AG09309 (cell line): ENCODE data around the gene ACOX2.
"Not testable (repeated sequence)": the region's sequence is repeated elsewhere in the genome, so short reads cannot be mapped to it uniquely, and the experiment has no call there.

ENCODE experiments used
- DNase-seq: peaks from one replicate; pipeline ENCODE4 v3.0.0-alpha.2; 2010; ENCODE audit warnings: low read depth
- H3K4me3 ChIP-seq: 2 replicates; pipeline ENCODE4 v1.5.1; 2011; ENCODE audit warnings: mild to moderate bottlenecking, low read depth, low read length, moderate library complexity; ENCODE audit not compliant: control insufficient read depth
- TF ChIP-seq, protein P1 (sequence below): IDR thresholded peaks from 2 replicates; pipeline ENCODE4 v1.5.1; 2011; ENCODE audit warnings: mild to moderate bottlenecking, low read depth, low read length, inconsistent platforms; ENCODE audit not compliant: insufficient read depth, control insufficient read depth; ENCODE audit errors: missing control alignments

ACOX2 gene

DNA sequence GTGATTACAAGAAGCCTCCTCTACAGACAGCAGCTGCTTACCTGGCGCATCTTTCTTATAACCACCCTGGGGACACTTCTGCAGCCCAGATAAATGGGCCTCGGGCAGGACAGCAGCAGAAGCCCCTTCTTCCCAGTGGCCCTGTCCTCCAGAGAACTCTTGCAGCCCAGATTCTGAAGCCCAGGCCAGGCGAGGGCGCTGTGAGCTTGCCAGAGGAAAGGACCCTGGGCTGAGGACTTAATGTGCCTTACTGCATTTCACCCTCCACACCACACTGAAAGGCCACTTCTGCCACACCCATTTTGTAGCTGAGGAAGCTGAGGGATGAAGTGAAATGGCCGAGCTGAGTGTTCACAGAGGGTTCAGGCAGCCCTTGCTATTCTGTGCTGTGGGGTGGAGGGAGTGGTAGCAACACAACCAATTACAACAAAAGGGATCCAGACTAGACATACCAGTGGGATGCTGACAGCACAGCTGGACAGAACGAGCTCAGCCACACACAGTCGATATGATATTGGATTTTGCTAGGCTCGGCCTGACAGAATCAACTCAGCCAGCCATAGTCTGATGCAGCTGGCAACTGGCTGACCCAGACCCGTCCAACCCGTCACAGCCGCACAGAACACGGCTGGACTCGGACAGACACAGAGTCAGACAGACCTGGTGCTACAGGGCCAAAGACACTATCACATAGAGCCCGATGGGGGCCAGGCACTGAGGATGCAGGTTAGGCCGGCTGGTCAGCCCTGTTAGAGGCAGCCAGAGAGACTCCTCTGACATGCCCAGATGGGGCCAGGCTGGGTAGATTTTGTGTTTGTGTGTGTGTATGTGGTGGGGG lies 7.3 kb downstream of the ACOX2 start:
- no peak overlapping the region for H3K4me3 ChIP-seq
- TF ChIP-seq, protein P1, sequence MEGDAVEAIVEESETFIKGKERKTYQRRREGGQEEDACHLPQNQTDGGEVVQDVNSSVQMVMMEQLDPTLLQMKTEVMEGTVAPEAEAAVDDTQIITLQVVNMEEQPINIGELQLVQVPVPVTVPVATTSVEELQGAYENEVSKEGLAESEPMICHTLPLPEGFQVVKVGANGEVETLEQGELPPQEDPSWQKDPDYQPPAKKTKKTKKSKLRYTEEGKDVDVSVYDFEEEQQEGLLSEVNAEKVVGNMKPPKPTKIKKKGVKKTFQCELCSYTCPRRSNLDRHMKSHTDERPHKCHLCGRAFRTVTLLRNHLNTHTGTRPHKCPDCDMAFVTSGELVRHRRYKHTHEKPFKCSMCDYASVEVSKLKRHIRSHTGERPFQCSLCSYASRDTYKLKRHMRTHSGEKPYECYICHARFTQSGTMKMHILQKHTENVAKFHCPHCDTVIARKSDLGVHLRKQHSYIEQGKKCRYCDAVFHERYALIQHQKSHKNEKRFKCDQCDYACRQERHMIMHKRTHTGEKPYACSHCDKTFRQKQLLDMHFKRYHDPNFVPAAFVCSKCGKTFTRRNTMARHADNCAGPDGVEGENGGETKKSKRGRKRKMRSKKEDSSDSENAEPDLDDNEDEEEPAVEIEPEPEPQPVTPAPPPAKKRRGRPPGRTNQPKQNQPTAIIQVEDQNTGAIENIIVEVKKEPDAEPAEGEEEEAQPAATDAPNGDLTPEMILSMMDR = peak; percentile 47
- no peak for DNase-seq

DNA sequence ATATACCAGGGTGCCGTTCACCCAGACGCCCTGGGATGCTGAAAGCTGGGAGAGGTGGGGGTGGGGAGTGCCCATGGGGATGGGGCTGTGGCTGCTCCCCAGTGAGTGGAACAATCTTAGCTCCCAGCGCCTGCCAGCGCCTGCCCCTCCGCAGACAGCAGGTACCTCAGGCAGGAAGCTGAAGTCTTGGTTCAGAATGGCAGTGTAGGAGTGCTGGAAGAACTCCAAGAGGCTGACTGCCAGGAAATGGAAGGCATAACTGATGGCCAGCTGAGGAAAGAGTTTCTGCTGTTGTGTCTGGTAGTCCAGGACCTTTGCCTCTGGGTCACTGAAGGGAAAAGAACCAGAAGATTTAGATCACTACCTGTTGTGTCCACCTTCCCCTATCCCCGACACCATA lies 8.4 kb downstream of the ACOX2 start:
- H3K4me3 ChIP-seq = no peak overlapping the region
- DNase-seq = no peak
- TF ChIP-seq, protein P1 = no peak

DNA sequence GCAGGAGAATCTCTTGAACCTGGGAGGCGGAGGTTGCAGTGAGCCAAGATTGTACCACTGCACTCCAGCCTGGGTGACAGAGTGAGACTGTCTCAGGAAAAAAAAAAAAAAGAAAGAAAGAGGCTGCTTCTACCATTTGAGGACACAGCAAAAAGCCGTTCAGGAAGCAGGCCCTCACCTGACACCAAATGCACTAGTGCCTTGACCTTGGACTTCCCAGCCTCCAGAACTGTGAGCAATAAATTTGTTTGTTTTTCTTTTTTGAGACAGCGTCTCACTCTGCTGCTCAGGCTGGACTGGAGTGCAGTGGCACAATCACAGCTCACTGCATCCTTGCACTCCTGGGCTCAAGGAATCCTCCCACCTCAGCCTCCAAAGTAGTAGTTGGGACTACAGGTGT lies 9.6 kb downstream of the ACOX2 start:
- DNase-seq, H3K4me3 ChIP-seq: not testable (repeated sequence)

DNA sequence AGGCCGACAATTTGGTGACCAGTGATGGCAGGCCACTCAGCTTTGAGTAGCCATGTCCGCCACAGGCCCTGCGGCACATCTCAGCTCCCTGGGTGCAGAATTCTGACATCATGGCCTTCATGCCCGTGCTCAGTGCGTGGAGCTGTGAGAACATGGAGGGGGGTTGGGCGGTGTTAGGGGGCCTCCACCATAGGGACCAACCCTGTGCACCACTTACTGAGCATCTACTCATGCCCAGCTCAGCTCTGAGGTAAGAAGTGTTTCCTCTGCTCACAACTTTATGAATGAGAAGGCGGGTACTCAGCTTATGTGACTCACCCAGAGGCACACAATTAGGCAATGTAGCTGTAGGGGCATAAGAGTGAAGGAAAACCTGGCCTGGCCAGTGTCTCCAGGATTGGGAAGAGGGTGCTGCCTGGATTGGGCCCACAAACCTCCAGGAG lies 10.5 kb downstream of the ACOX2 start:
- H3K4me3 ChIP-seq = no peak overlapping the region
- DNase-seq = peak; percentile 81

DNA sequence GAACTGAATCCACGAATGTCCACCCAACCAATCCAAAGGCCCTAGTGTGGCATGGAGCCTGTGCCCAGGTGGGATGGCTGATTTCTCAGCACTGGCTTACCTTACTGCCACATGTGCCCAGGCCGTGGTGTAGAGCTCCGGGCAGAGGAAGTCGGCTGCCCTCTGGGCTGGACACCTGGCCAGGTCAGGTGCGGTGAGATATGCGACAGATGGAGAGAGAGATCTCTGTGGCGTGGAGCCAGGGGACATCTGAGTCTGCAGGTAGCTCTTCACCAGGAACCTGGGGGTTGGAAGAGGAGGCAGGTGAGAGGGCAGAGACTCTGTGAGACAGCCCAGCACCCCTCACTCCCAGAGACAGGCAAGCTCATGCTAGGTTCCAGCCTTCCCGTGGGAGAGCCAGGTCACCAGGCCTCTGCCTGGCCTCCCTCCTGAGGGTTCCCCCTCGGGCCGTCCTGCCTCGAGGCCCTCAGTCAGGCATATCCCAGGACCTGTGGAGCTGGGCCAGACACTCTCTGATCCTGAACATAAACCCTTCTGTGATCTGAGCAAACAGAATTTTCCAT lies 12.6 kb downstream of the ACOX2 start:
- H3K4me3 ChIP-seq = no peak overlapping the region
- TF ChIP-seq, protein P1 = no peak
- no peak for DNase-seq

More for the DNA sequence above, 10.5 kb downstream of the ACOX2 start:
- TF ChIP-seq, protein P1 = no peak

DNA sequence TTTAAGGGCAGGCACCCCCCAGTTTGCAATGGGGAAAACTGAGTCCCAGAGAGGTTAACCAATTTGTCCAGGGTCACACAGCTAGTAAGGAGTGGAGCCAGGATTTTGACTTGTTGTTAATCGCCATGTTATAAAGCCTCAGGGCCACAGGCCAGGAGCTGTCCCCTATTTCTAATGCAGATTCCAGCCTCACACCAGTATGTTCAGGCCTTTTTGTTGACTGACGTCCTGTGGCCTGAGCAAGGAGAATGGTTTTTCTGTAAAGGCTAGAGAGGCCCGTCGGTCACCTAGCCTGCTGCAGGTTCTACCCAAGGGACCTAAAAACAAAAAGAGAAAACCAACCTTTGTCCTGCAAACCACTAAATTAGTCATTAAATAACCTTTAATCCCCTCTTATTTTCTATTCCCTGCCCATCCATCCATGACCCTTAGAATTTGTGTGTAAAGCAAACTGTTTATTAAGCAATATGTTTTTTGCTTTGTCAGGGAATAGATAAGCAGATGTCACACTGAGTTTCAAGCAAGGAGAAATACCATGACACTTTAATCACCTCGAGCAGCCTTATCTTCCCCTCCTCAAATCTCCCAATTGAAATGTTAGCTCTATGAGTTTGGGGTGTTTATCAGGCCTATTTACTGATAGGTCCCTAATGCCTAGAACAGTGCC lies 14.1 kb downstream of the ACOX2 start:
- TF ChIP-seq, protein P1 = no peak
- H3K4me3 ChIP-seq = no peak overlapping the region
- no peak for DNase-seq

DNA sequence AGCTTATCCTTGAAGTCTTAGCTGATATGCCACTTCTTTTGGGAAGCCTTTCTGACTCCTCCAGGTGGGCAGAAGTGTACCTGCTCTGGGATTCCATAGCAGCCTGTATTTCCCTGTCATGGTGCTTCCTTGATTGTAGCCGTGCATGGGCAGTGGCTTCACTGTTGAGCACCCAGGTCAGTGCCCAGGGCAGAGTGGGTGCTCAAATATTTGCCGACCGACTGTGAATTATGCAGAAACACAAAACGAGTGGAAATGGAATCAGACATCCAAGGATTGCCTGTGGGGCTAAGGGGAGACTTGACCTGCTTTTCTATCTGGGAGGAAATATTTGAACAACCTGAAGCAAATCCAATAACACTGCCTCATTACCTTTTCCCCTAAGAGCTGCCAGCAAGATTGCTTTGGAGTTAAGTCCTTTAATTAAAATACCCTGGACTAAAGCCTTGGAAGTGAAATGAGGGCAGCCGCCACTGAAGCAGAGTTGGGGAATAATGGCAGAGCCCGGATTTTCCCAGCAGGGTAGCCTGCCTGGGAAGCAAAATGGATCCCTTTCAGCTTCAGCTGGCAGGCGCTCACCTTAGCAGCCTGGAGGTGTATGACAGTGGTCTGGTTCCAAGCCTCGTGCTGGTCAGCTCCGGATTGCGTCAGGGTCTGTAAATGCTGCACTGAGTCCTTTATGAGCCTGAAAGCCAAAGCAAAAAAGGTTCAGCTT lies 14.9 kb downstream of the ACOX2 start:
- H3K4me3 ChIP-seq = no peak overlapping the region
- TF ChIP-seq, protein P1 = no peak
- DNase-seq = no peak
